ENCODE data around the gene CHRNB1. TPM values are rescaled to one million over a fixed set of nuclear protein-coding genes. Genes with fewer than 3 reads are reported as not detected.

CHRNB1 gene
- total and polyA plus RNA-seq, 2 of the 8 experiments (the other 6 are each of a cell fraction or from before 2014, with no cell fraction given) = 14.1 to 28.2 TPM

DNA sequence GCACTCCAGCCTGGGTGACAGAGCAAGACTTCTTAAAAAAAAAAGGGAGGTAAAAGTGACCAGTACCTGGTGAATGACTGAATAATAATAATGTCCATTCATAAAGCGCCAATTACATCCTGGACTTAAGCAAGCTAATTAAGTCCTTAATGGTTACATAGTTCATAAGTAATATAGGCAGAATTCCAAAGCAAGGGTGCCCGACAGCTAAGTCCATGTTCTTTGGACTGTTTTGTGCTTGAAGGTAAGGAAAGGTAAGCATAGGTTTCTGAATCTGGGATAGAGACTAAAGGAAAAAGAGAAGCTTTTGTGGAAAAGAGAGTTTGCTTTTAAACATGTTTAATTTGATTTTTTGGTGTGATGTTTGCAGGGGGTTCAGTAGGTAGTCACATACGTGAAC lies 49.1 kb downstream of the CHRNB1 start (continued):
- no peak for TF ChIP-seq RNF2 (IDR thresholded peaks at IDR 0.05; ENCODE audit: borderline replicate concordance, low read depth, low read length, missing control alignments, poor library complexity, severe bottlenecking)
- no peak for TF ChIP-seq TBP (IDR thresholded peaks at IDR 0.05; ENCODE audit: low read depth, low read length)
- no peak for TF ChIP-seq KDM4A (IDR thresholded peaks at IDR 0.05; ENCODE audit: low read depth, low read length, severe bottlenecking)
- TF ChIP-seq RXRA (IDR thresholded peaks at IDR 0.05; ENCODE audit: insufficient read depth, low read depth, low read length) = no peak
- no peak for TF ChIP-seq EGR1 (IDR thresholded peaks at IDR 0.05; ENCODE audit: borderline replicate concordance, low read depth, low read length)
